ENCODE data around the gene XRN1. TPM values are rescaled to one million over a fixed set of nuclear protein-coding genes. Genes with fewer than 3 reads are reported as not detected.

Gene XRN1, protein sequence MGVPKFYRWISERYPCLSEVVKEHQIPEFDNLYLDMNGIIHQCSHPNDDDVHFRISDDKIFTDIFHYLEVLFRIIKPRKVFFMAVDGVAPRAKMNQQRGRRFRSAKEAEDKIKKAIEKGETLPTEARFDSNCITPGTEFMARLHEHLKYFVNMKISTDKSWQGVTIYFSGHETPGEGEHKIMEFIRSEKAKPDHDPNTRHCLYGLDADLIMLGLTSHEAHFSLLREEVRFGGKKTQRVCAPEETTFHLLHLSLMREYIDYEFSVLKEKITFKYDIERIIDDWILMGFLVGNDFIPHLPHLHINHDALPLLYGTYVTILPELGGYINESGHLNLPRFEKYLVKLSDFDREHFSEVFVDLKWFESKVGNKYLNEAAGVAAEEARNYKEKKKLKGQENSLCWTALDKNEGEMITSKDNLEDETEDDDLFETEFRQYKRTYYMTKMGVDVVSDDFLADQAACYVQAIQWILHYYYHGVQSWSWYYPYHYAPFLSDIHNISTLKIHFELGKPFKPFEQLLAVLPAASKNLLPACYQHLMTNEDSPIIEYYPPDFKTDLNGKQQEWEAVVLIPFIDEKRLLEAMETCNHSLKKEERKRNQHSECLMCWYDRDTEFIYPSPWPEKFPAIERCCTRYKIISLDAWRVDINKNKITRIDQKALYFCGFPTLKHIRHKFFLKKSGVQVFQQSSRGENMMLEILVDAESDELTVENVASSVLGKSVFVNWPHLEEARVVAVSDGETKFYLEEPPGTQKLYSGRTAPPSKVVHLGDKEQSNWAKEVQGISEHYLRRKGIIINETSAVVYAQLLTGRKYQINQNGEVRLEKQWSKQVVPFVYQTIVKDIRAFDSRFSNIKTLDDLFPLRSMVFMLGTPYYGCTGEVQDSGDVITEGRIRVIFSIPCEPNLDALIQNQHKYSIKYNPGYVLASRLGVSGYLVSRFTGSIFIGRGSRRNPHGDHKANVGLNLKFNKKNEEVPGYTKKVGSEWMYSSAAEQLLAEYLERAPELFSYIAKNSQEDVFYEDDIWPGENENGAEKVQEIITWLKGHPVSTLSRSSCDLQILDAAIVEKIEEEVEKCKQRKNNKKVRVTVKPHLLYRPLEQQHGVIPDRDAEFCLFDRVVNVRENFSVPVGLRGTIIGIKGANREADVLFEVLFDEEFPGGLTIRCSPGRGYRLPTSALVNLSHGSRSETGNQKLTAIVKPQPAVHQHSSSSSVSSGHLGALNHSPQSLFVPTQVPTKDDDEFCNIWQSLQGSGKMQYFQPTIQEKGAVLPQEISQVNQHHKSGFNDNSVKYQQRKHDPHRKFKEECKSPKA (N-terminal part only)
- total RNA-seq: 36.9 and 43.1 TPM in 2 replicates

DNA sequence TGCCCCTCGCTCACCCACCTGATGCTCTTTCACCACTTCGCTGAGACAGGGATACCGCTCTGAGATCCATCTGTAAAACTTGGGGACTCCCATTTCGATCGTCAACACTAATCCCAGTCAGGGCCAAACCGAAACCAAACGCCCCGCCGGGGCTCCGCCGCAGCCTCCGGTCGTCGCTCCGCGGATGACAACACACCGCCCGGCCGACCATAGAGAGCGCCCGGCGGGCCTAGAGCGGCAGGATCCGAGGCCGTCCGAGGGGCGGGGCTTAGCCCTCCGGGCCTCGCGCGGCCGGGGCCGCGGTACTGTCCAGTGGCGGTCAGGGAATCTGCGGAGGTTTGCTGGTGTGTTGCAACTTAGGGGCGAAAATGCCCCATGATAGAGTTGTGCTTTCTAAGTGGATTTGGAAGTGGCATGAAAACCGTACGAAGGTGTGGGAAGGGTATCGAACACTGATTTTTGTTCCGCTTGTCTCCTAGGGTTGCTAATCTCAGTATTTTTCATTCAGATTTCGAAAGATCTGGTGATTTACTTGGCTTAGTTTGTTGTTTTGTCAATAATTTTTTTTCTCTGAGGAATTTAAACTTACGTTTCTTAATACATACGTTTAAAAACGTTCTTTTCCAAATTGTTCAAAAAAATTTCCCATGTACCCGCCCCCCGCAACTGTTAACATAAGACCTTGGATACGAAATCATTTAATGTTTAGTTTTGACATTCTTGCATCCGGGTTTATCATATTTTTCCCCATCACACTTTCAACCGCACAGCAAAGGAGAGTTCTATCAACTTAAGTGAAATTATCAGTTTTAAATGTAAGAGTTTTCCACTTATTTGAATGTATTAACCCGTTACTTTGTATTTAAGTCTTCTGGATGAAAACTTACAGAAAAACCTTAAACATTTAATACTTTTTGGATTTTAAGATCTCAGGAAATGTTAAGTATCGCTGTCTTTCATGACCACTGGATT is at the start of gene XRN1:
Gene XRN1 (minus strand): TSS at position 186 of the 972 bp plus-strand sequence. CDS start 93 bp downstream, at position 93.

Small RNAs within 50 kb of the gene (small RNA-seq; reads per million reads assigned to genes)
- gene RNU1-100P: 0.19 reads per million
- gene RNU6-1294P: not detected

Other genes with a start within 250 kb of the XRN1 start
- gene GK5, start 222.5 kb downstream of the XRN1 start, total RNA-seq: 7.2 and 7.8 TPM in 2 replicates
- 21.2 and 30.0 TPM in 2 replicates for gene ATR, start 130.7 kb upstream of the XRN1 start, total RNA-seq
- gene PLS1, start 148.4 kb upstream of the XRN1 start, total RNA-seq: 0.38 and 1.3 TPM in 2 replicates